ENCODE data around the gene TUBA3E. TPM values are rescaled to one million over a fixed set of nuclear protein-coding genes. Genes with fewer than 3 reads are reported as not detected.
A peak's percentile ranks its signal among the peaks of the same experiment; 100 is the strongest.
"Not testable (repeated sequence)": the region's sequence is repeated elsewhere in the genome, so short reads cannot be mapped to it uniquely, and the experiment has no call there.

Gene TUBA3E
- total RNA-seq, 2 donors from 2014 or later: not detected

- DNase-seq: no peak
- Mint-ChIP-seq H3K4me1 (no peaks in the 10 kb centered on the region), H3K27me3 (ENCODE audit: insufficient read depth) (no peaks in the 10 kb centered on the region), H3K27ac (peak overlapping the region; percentile 26), H3K9me3 (no peaks in the 10 kb centered on the region), H3K4me3 (no peak overlapping the region), H3K36me3 (ENCODE audit: low read depth) (peaks cover 15% of the 10 kb centered on the region)
- Histone ChIP-seq H3K4me3 (ENCODE audit: low read length) (no peak overlapping the region), H3K9ac (ENCODE audit: extremely low read depth, low read length, poor library complexity, severe bottlenecking) (no peak overlapping the region), H3K4me1 (ENCODE audit: control insufficient read depth, insufficient read depth, low read length) (no peaks in the 10 kb centered on the region), H3K36me3 (ENCODE audit: control insufficient read depth, insufficient read depth, low read length) (peaks cover 8% of the 10 kb centered on the region), H3K27ac (ENCODE audit: low read depth, low read length) (no peak overlapping the region), H3K9me3 (ENCODE audit: control insufficient read depth, low read length) (no peaks in the 10 kb centered on the region), H3K27me3 (ENCODE audit: control insufficient read depth, insufficient read depth, low read length, poor library complexity, severe bottlenecking) (no peaks in the 10 kb centered on the region)
- WGBS, 2 experiments (ENCODE audit: insufficient coverage in 1 of 2, insufficient read length in 1 of 2): 92 to 94% methylated on average over 13 to 23 of the region's 23 CpGs
- TF ChIP-seq CTCF (conservative IDR thresholded peaks at IDR 0.05): no peak
These were observed 47.8 kb downstream of the TUBA3E start for GRCh38 chr2:130150181-130151144.

DNA sequence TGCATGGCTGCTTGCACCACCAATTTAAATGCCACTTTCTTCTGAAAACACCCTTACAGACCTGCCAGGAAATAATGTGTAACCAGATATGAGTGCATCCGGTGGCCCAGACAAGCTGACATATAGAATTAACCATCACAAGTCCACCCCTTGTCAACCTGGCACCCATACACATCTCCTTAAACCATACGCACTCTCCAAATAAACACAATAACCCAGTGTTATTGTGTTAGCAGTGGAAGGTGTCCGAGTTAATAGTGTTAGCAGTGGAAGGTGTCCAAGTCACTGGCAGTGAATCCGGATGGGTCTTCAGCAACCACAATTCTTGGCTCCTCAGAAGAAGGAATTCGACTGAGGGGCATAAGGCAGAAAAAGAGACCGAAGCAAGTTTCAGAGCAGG is 49.7 kb downstream of the TUBA3E start:
- not testable (repeated sequence) for H3K4me3 ChIP-seq (ENCODE audit: low read length); H3K9me3 ChIP-seq (ENCODE audit: control insufficient read depth, low read length); H3K27me3 Mint-ChIP-seq (ENCODE audit: insufficient read depth); H3K27ac Mint-ChIP-seq; H3K27me3 ChIP-seq (ENCODE audit: control insufficient read depth, insufficient read depth, low read length, poor library complexity, severe bottlenecking); H3K36me3 ChIP-seq (ENCODE audit: control insufficient read depth, insufficient read depth, low read length); H3K27ac ChIP-seq (ENCODE audit: low read depth, low read length); H3K4me3 Mint-ChIP-seq; H3K9ac ChIP-seq (ENCODE audit: extremely low read depth, low read length, poor library complexity, severe bottlenecking); H3K4me1 Mint-ChIP-seq; DNase-seq; H3K4me1 ChIP-seq (ENCODE audit: control insufficient read depth, insufficient read depth, low read length); H3K36me3 Mint-ChIP-seq (ENCODE audit: low read depth); H3K9me3 Mint-ChIP-seq
- 86 to 94% methylated on average over 2 to 4 of the region's 6 CpGs for WGBS, 2 experiments (ENCODE audit: insufficient coverage in 1 of 2, insufficient read length in 1 of 2)

DNA sequence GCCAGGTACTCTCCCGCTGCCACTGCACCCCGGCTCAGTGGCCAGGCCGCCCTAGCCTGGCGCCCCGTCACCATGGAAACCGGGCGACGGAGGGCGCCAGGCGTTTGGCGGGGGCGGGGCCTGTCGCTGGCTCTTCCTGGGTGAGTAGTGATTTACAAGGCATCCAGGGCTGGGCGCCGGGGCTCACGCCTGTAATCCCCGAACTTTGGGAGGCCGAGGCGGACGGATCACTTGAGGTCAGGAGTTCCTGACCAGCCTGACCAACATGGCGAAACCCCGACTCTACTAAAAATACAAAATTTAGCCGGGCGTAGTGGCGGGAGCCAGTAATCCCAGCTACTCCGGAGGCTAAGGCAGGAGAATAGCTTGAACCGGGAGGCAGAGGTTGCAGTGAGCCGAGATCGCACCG is 53.2 kb downstream of the TUBA3E start, which contains the start of gene CCDC74B:
Gene CCDC74B, minus strand, starts transcription at position 107 of the 409 bp plus-strand sequence. CDS start 116 bp downstream, outside the sequence.
- peak within 1 kb of the TSS; percentile 66 for H3K27ac Mint-ChIP-seq
- H3K4me3 Mint-ChIP-seq: peak within 1 kb of the TSS; percentile 66
- H3K27me3 ChIP-seq (ENCODE audit: control insufficient read depth, insufficient read depth, low read length, poor library complexity, severe bottlenecking); H3K9me3 Mint-ChIP-seq; H3K9me3 ChIP-seq (ENCODE audit: control insufficient read depth, low read length); H3K27ac ChIP-seq (ENCODE audit: low read depth, low read length); H3K9ac ChIP-seq (ENCODE audit: extremely low read depth, low read length, poor library complexity, severe bottlenecking); H3K4me1 Mint-ChIP-seq; H3K36me3 ChIP-seq (ENCODE audit: control insufficient read depth, insufficient read depth, low read length); H3K36me3 Mint-ChIP-seq (ENCODE audit: low read depth); H3K4me1 ChIP-seq (ENCODE audit: control insufficient read depth, insufficient read depth, low read length): not testable (repeated sequence)
- peak; percentile 83 for DNase-seq
- peaks cover 14% of the 10 kb centered on the region for H3K27me3 Mint-ChIP-seq (ENCODE audit: insufficient read depth)
- 6 to 12% methylated on average over 9 to 29 of the region's 30 CpGs for WGBS, 2 experiments (ENCODE audit: insufficient coverage in 1 of 2, insufficient read length in 1 of 2)
- peak within 1 kb of the TSS; percentile 53 for H3K4me3 ChIP-seq (ENCODE audit: low read length)

GRCh38 chr2:130143266-130144039 is 54.8 kb downstream of the TUBA3E start:
- H3K4me3 ChIP-seq (ENCODE audit: low read length); H3K9ac ChIP-seq (ENCODE audit: extremely low read depth, low read length, poor library complexity, severe bottlenecking); H3K27me3 ChIP-seq (ENCODE audit: control insufficient read depth, insufficient read depth, low read length, poor library complexity, severe bottlenecking); H3K4me1 Mint-ChIP-seq; H3K9me3 Mint-ChIP-seq; H3K9me3 ChIP-seq (ENCODE audit: control insufficient read depth, low read length); H3K27ac ChIP-seq (ENCODE audit: low read depth, low read length); H3K36me3 ChIP-seq (ENCODE audit: control insufficient read depth, insufficient read depth, low read length); H3K36me3 Mint-ChIP-seq (ENCODE audit: low read depth); H3K27ac Mint-ChIP-seq; H3K4me1 ChIP-seq (ENCODE audit: control insufficient read depth, insufficient read depth, low read length): not testable (repeated sequence)
- Mint-ChIP-seq H3K27me3 (ENCODE audit: insufficient read depth) (peaks cover 14% of the 10 kb centered on the region), H3K4me3 (peak overlapping the region; percentile 66)
- 65 to 68% methylated on average over 8 to 17 of the region's 28 CpGs for WGBS, 2 experiments (ENCODE audit: insufficient coverage in 1 of 2, insufficient read length in 1 of 2)
- DNase-seq: peak; percentile 72

DNA sequence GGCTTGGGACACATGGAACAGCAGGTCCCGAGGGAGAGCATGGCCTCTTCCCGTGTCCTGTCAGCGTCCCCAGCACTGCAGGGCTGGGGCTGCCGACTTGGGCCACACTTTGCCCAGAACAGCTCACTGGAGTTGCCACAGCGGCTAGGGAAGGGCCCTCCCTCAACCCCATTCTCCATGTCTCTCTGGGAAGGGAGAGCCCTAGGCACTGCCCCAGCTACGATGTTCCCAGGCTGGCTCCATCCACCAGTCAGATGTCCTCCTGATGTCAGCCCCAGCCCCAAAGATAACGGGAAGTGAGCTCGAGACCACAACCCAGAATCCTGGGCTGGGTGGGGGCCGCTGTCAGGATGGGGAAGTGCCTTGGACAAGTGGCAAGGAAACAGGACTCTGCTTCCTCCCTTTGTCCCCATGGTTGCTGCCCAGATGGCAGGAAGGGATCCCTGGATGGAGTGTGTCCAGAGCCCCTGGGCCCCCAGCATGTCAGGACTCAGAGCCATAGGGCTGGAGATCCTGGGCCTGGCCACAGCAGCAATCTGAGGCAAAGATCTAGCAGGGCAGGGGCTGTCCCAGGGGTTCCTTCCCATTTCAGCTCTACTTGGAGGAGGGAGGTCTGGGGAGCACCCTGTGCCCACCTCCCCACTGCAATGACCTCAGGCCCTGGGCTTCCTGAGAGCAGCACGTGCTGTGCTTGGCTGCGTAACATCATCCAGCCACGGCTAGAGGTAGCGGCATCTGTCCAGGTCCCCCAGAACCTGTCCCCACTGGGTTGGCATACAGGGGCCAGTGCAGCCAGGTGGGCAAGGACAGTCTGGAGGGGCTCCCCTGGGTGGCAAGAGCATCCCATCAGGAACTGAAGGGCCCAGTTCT is 55.6 kb downstream of the TUBA3E start:
- peak; percentile 33 for DNase-seq
- not testable (repeated sequence) for H3K36me3 ChIP-seq (ENCODE audit: control insufficient read depth, insufficient read depth, low read length); H3K9me3 Mint-ChIP-seq; H3K27ac ChIP-seq (ENCODE audit: low read depth, low read length); H3K36me3 Mint-ChIP-seq (ENCODE audit: low read depth); H3K27ac Mint-ChIP-seq; H3K4me1 Mint-ChIP-seq; H3K4me1 ChIP-seq (ENCODE audit: control insufficient read depth, insufficient read depth, low read length); H3K9ac ChIP-seq (ENCODE audit: extremely low read depth, low read length, poor library complexity, severe bottlenecking); H3K4me3 ChIP-seq (ENCODE audit: low read length); H3K9me3 ChIP-seq (ENCODE audit: control insufficient read depth, low read length); H3K27me3 ChIP-seq (ENCODE audit: control insufficient read depth, insufficient read depth, low read length, poor library complexity, severe bottlenecking)
- 90 to 100% methylated on average over 1 to 13 of the region's 13 CpGs for whole genome bisulfite sequencing, 2 experiments (ENCODE audit: insufficient coverage in 1 of 2, insufficient read length in 1 of 2)
- Mint-ChIP-seq H3K4me3 (peak overlapping the region; percentile 66), H3K27me3 (ENCODE audit: insufficient read depth) (peaks cover 14% of the 10 kb centered on the region)
